DND-41 (cell line): ENCODE measurements around the gene ABCA7.

Experiments
- EZH2 ChIP-seq: IDR thresholded peaks from 3 replicates; pipeline ENCODE4 v1.6.1; 2012; ENCODE audit warnings: borderline replicate concordance, low read depth, mild to moderate bottlenecking, moderate library complexity, low read length, inconsistent platforms; ENCODE audit not compliant: severe bottlenecking
- TF ChIP-seq, protein P1 (sequence below): IDR thresholded peaks from 2 replicates; pipeline ENCODE4 v1.5.1; 2012; ENCODE audit warnings: borderline replicate concordance, low read length, moderate library complexity, mild to moderate bottlenecking; ENCODE audit not compliant: poor library complexity, severe bottlenecking; ENCODE audit errors: extremely low read depth

DNA sequence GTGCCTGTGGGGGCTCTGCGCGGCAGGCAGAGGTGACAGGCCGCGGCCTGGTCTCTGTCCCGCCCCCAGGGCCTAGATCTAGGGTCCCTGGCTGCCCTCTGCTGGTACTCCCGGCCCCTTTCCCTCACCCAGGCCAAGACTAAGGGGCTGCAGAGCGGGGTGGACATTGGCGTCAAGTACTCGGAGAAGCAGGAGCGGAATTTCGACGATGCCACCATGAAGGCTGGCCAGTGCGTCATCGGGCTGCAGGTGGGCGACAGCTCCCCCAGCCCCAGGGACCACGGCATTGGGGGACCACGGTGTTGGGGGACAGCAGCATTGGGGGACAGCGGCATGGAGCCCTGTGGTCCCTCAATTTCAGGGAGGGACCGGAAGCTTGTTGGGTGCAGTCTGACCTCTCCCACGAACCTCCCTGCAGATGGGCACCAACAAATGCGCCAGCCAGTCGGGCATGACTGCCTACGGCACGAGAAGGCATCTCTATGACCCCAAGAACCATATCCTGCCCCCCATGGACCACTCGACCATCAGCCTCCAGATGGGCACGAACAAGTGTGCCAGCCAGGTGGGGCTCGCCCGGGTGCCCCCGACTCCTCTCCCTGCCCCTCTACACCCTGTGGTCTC lies 3.8 kb upstream of the ABCA7 start:
- TF ChIP-seq, protein P1, sequence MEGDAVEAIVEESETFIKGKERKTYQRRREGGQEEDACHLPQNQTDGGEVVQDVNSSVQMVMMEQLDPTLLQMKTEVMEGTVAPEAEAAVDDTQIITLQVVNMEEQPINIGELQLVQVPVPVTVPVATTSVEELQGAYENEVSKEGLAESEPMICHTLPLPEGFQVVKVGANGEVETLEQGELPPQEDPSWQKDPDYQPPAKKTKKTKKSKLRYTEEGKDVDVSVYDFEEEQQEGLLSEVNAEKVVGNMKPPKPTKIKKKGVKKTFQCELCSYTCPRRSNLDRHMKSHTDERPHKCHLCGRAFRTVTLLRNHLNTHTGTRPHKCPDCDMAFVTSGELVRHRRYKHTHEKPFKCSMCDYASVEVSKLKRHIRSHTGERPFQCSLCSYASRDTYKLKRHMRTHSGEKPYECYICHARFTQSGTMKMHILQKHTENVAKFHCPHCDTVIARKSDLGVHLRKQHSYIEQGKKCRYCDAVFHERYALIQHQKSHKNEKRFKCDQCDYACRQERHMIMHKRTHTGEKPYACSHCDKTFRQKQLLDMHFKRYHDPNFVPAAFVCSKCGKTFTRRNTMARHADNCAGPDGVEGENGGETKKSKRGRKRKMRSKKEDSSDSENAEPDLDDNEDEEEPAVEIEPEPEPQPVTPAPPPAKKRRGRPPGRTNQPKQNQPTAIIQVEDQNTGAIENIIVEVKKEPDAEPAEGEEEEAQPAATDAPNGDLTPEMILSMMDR = peak; percentile 22
- TF ChIP-seq EZH2 = no peak
